GM12891 (cell line): ENCODE data around the gene LRIG1.
"Not testable (repeated sequence)": the region's sequence is repeated elsewhere in the genome, so short reads cannot be mapped to it uniquely, and the experiment has no call there.

ENCODE experiments used
- POLR2AphosphoS5 ChIP-seq: IDR thresholded peaks from 2 replicates; pipeline ENCODE4 v1.6.1; 2011; ENCODE audit warnings: low read depth, low read length, control low read depth
- SPI1 ChIP-seq: IDR thresholded peaks from 2 replicates; pipeline ENCODE4 v1.6.1; 2011; ENCODE audit warnings: low read depth, low read length, control low read depth

DNA sequence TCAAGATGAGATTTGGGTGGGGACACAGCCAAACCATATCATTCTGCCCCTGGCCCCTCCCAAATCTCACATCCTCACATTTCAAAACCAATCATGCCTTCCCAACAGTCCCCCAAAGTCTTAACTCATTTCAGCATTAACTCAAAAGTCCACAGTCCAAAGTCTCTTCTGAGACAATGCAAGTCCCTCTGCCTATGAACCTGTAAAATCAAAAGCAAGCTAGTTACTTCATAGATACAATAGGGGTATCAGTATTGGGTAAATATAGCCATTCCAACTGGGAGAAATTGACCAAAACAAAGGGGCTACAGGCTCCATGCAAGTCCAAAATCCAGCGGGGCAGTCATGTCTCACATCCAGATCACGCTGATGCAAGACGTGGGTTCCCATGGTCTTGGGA is 79.7 kb downstream of the LRIG1 start:
- TF ChIP-seq SPI1, POLR2AphosphoS5: not testable (repeated sequence)
